ENCODE results near the gene USH2A. TPM values are rescaled to one million over a fixed set of nuclear protein-coding genes. Genes with fewer than 3 reads are reported as not detected.

Gene USH2A
- total RNA-seq, 2 experiments from 2014 or later, result not detected

- H3K27ac Mint-ChIP-seq, result no peak overlapping the region
- intact Hi-C loops (cut with micrococcal nuclease), result no loop called here
Observed at GRCh38 chr1:215786997-215787396, 636.3 kb downstream of the USH2A start.

GRCh38 chr1:215780641-215781040 lies 642.6 kb downstream of the USH2A start:
- TF ChIP-seq, protein P1, sequence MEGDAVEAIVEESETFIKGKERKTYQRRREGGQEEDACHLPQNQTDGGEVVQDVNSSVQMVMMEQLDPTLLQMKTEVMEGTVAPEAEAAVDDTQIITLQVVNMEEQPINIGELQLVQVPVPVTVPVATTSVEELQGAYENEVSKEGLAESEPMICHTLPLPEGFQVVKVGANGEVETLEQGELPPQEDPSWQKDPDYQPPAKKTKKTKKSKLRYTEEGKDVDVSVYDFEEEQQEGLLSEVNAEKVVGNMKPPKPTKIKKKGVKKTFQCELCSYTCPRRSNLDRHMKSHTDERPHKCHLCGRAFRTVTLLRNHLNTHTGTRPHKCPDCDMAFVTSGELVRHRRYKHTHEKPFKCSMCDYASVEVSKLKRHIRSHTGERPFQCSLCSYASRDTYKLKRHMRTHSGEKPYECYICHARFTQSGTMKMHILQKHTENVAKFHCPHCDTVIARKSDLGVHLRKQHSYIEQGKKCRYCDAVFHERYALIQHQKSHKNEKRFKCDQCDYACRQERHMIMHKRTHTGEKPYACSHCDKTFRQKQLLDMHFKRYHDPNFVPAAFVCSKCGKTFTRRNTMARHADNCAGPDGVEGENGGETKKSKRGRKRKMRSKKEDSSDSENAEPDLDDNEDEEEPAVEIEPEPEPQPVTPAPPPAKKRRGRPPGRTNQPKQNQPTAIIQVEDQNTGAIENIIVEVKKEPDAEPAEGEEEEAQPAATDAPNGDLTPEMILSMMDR (IDR thresholded peaks at IDR 0.05), result no peak

More at GRCh38 chr1:215786997-215787396, 636.3 kb downstream of the USH2A start:
- Mint-ChIP-seq H3K4me3 (no peak overlapping the region), H3K4me1 (ENCODE audit: low read depth) (no peaks in the 10 kb centered on the region), H3K27me3 (no peaks in the 10 kb centered on the region), H3K36me3 (ENCODE audit: low read depth) (no peaks in the 10 kb centered on the region), H3K9me3 (no peaks in the 10 kb centered on the region)
- no peak for ATAC-seq
- TF ChIP-seq, protein P1 (IDR thresholded peaks at IDR 0.05), result no peak
- POLR2A ChIA-PET, result no interaction called here
- CTCF ChIA-PET, result no interaction called here
- no peak for DNase-seq

GRCh38 chr1:215780139-215780538 lies 643.1 kb downstream of the USH2A start:
- Mint-ChIP-seq H3K27ac (no peak overlapping the region), H3K36me3 (ENCODE audit: low read depth) (no peaks in the 10 kb centered on the region), H3K4me3 (no peak overlapping the region), H3K9me3 (no peaks in the 10 kb centered on the region), H3K27me3 (no peaks in the 10 kb centered on the region), H3K4me1 (ENCODE audit: low read depth) (no peaks in the 10 kb centered on the region)
- DNase-seq (no peak), ATAC-seq (no peak)
- TF ChIP-seq, protein P1 (IDR thresholded peaks at IDR 0.05), result no peak
- ChIA-PET POLR2A (no interaction called here), CTCF (no interaction called here)
- intact Hi-C loops (cut with micrococcal nuclease), result no loop called here

More at GRCh38 chr1:215780641-215781040, 642.6 kb downstream of the USH2A start:
- Mint-ChIP-seq H3K4me3 (no peak overlapping the region), H3K36me3 (ENCODE audit: low read depth) (no peaks in the 10 kb centered on the region), H3K4me1 (ENCODE audit: low read depth) (no peaks in the 10 kb centered on the region), H3K27ac (no peak overlapping the region), H3K27me3 (no peaks in the 10 kb centered on the region), H3K9me3 (no peaks in the 10 kb centered on the region)
- intact Hi-C loops (cut with micrococcal nuclease), result no loop called here
- DNase-seq, result no peak
- POLR2A ChIA-PET, result no interaction called here
- no peak for ATAC-seq
- CTCF ChIA-PET, result no interaction called here

- H3K4me3 Mint-ChIP-seq, result no peak overlapping the region
- CTCF ChIA-PET, result no interaction called here
- ATAC-seq, result no peak
Observed at GRCh38 chr1:215779729-215780128, 643.5 kb downstream of the USH2A start.

GRCh38 chr1:215777370-215777925 lies 645.8 kb downstream of the USH2A start:
- ChIA-PET CTCF (no interaction called here), POLR2A (no interaction called here)
- Mint-ChIP-seq H3K4me3 (no peak overlapping the region), H3K36me3 (ENCODE audit: low read depth) (no peaks in the 10 kb centered on the region), H3K27me3 (no peaks in the 10 kb centered on the region), H3K27ac (no peak overlapping the region), H3K4me1 (ENCODE audit: low read depth) (no peaks in the 10 kb centered on the region), H3K9me3 (no peaks in the 10 kb centered on the region)
- ATAC-seq (no peak), DNase-seq (no peak)
- intact Hi-C loops (cut with micrococcal nuclease), result no loop called here
- TF ChIP-seq, protein P1 (IDR thresholded peaks at IDR 0.05), result no peak

More at GRCh38 chr1:215779729-215780128, 643.5 kb downstream of the USH2A start:
- intact Hi-C loops (cut with micrococcal nuclease), result no loop called here
- Mint-ChIP-seq H3K36me3 (ENCODE audit: low read depth) (no peaks in the 10 kb centered on the region), H3K4me1 (ENCODE audit: low read depth) (no peaks in the 10 kb centered on the region), H3K27me3 (no peaks in the 10 kb centered on the region), H3K27ac (no peak overlapping the region), H3K9me3 (no peaks in the 10 kb centered on the region)
- POLR2A ChIA-PET, result no interaction called here
- TF ChIP-seq, protein P1 (IDR thresholded peaks at IDR 0.05), result no peak
- DNase-seq, result no peak
